HK-2 (cell line): Measurements from ENCODE around the gene HCN2.
"Not testable (repeated sequence)": the region's sequence is repeated elsewhere in the genome, so short reads cannot be mapped to it uniquely, and the experiment has no call there.

Experiments used
- DNase-seq: peaks from one replicate; pipeline ENCODE4 v3.0.0-alpha.2; 2018; ENCODE audit not compliant: unreplicated experiment

The HCN2 gene

GRCh38 chr19:604355-604754 is 14.7 kb downstream of the HCN2 start:
- no peak for DNase-seq

DNA sequence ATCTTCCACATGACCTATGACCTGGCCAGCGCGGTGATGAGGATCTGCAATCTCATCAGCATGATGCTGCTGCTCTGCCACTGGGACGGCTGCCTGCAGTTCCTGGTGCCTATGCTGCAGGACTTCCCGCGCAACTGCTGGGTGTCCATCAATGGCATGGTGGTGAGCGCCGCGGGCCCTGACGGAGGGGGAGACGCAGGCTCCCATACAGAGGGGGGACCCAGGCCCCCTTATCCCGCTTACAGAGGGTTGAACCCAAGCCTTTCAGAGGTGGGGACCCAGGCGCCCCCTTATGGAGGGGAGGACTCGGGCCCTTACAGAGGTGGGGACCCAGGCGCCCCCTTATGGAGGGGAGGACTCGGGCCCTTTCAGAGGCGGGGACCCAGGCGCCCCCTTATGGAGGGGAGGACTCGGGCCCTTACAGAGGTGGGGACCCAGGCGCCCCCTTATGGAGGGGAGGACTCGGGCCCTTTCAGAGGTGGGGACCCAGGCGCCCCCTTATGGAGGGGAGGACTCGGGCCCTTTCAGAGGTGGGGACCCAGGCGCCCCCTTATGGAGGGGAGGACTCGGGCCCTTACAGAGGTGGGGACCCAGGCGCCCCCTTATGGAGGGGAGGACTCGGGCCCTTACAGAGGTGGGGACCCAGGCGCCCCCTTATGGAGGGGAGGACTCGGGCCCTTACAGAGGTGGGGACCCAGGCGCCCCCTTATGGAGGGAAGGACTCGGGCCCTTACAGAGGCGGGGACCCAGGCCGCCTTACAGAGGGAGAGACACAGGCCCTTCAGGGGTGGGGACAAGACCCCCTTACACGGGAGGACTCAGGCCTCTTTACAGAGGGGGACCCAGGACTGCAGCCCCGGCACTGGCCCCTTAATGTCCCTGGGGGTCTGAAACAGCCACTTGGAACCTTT is 15.6 kb downstream of the HCN2 start:
- DNase-seq, result not testable (repeated sequence)

- no peak for DNase-seq
Measured at GRCh38 chr19:607301-608154, 17.8 kb downstream of the HCN2 start.

DNA sequence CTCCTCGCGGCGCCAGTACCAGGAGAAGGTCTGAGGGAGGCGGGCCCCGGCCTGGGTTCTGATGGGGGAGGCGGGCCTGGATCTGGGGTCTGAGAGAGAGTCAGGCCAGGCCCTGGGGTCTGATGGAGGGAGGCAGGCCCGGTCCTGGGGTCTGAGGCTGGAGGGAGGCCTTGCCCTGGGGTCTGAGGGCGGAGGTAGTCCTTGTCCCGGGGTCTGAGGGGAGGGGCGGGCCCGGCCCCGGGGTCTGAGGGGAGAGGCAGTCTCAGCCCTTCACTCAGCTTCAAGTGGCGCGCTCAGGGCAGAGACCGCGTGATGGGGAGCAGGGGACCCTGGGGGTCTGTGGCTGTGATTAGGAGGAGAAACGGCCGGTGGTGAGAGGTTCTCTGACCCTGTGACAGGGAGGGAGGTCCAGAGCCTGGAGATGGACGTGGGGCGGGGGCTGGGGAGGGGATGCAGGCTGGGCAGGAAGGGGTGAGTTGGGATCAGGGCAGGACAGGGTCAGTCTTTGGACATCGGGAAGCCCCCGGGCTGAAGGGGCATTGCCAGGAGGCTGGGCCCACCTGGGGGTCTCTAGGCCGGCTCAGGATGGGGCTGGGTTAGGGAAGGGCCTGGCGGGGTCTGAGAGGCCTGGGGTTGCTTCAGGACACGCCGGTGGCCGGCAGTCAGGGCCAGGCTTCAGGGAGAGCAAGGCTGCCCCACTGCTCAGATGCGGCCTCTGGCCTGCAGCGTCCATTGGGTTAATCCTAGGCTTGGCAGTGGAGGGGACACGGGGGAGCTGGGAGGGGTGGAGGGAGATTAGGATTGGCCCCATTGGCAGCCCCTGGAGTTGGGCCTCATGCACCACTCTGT is 18.7 kb downstream of the HCN2 start:
- DNase-seq, result no peak

GRCh38 chr19:609004-609346 is 19.3 kb downstream of the HCN2 start:
- no peak for DNase-seq

- DNase-seq, result no peak
Measured at GRCh38 chr19:610071-610800, 20.6 kb downstream of the HCN2 start.

GRCh38 chr19:610801-611480 is 21.3 kb downstream of the HCN2 start:
- DNase-seq, result peak; percentile 51

GRCh38 chr19:611481-611868 is 21.8 kb downstream of the HCN2 start:
- peak; percentile 77 for DNase-seq

DNA sequence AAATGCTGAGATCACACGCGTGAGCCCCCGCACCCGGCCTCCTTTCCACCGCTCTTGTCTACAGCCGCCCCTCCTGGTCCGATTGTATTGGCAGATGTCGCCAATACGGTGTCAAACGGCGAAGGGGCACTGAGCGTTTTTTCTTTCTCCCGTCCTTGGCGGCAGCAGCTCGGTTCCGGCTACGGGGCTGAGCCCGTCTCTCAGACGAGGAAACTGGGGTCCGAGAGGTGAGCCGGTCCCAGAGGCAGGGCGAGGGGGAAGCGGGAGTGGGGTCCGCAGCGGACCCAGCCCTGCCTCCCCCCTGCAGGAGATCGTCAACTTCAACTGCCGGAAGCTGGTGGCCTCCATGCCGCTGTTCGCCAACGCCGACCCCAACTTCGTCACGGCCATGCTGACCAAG is 23.3 kb downstream of the HCN2 start:
- no peak for DNase-seq

GRCh38 chr19:613732-614567 is 24.3 kb downstream of the HCN2 start:
- DNase-seq, result no peak

- no peak for DNase-seq
Measured at GRCh38 chr19:615619-616018, 25.9 kb downstream of the HCN2 start.

DNA sequence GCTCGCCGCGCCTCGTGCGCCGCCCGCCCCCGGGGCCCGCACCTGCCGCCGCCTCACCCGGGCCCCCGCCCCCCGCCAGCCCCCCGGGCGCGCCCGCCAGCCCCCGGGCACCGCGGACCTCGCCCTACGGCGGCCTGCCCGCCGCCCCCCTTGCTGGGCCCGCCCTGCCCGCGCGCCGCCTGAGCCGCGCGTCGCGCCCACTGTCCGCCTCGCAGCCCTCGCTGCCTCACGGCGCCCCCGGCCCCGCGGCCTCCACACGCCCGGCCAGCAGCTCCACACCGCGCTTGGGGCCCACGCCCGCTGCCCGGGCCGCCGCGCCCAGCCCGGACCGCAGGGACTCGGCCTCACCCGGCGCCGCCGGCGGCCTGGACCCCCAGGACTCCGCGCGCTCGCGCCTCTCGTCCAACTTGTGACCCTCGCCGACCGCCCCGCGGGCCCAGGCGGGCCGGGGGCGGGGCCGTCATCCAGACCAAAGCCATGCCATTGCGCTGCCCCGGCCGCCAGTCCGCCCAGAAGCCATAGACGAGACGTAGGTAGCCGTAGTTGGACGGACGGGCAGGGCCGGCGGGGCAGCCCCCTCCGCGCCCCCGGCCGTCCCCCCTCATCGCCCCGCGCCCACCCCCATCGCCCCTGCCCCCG is 26.5 kb downstream of the HCN2 start:
- no peak for DNase-seq

GRCh38 chr19:616747-617526 is 27.3 kb downstream of the HCN2 start:
- no peak for DNase-seq

DNA sequence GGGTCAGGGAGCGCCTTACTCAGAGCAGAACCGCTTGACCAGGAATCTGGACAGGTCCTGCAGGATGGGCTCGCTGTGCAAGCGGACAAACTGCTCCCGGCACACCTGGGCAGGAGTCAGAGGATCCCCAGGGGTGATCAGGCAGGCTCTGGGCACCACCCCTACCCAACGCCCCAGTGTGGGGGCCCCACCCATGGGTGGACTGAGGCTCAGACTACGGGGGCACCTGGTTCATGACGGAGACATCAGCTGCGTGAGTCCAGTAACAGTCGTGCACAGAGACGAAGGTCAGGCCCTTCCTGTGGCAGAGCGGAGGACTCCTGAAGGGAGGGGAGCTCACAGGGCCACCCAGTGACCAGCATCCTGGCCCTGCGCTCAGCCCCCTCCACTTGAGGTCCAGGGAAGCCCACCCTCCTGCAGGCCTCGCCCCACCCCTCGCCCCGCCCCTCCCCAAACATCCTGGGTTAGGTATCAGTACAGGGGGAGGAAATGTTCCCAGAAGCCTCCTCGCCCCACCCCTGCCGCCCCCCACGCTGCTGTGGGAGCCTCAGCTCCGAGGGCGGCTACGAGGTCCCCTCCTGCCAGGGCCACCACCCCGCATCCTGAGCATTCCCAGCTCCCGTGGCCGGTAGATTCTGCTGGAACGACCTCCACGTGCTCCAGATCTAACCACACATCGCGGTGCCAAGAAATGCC is 28.0 kb downstream of the HCN2 start:
- no peak for DNase-seq

DNA sequence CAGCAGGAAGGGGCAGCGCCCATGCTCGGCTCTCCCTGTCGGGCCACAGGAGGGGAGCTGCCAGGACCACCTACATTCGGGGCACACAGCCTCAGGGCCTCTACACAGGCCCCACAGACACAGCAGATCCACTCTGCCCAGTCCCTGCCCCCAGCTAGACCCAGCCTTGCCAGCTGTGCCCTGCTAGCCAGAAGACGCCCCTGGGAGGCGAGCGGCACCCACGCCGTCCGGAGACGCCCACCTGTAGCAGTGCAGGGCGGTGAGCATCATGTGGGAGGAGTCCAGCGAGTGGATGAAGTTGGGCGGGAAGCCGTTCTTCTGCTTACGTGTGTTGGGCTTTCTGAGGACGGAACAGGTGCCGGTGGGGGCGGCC is 28.6 kb downstream of the HCN2 start:
- DNase-seq, result no peak

GRCh38 chr19:618674-619285 is 29.1 kb downstream of the HCN2 start:
- DNase-seq, result no peak

DNA sequence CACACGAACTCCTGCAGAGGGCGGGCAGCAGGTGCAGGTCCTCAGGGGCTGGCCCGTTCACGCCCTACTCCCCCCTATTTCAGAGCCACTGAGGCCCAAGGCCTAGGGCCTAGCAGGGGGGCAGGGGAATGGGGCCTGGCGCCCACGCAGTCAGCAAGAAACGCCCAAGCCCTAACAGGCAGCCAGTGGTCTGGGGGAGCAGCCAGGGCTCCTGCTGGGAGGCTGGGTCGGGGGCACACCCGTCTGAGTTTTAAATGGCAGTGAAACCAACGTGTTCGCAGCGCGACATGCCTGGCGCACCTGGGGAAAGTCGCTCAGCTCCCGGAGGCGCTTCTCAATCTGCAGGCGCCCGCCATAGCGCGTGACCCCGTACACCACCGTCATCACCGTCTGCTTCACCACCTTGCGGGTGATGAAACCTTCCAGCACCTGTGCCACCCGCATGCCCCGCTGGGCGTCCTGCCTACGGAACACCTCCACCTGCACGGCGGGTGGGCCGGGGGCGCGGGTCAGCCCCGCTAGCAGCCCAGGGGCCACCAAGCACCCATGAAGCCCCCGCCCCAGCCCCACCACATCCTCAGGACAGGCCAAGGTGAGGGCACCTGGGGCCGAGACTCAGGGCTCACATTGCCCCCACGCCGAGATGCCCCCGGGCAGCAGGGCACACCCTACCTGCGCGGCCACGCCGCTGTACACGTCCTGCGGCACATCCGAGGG is 29.8 kb downstream of the HCN2 start:
- no peak for DNase-seq
